ENCODE data around the gene GRAMD1A.

- TF ChIP-seq CTCF (IDR thresholded peaks at IDR 0.05) (no peak), POLR2A (IDR thresholded peaks at IDR 0.05) (no peak), POLR2AphosphoS5 (IDR thresholded peaks at IDR 0.05) (no peak)
These were observed 751 bp downstream of the GRAMD1A start for GRCh38 chr19:35000647-35001501.

All from breast epithelium (tissue), 3 donors.